Keratinocyte (primary cell): ENCODE data around the gene TCF20. TPM values are rescaled to one million over a fixed set of nuclear protein-coding genes. Genes with fewer than 3 reads are reported as not detected.

Source experiments
- DNase-seq: peaks from one replicate; pipeline ENCODE4 v3.0.0-alpha.2; 2011; ENCODE audit warnings: low read depth, missing footprints, low spot score
- FAIRE-seq: peaks from 2 replicates; lab custom pipeline; 2011; peaks lifted over from hg19 to GRCh38; lab: Jason Lieb, UNC
- H2AFZ ChIP-seq: 2 replicates; pipeline ENCODE4 v1.6.0; 2012; ENCODE audit warnings: low read length, control low read depth, inconsistent platforms; ENCODE audit not compliant: control insufficient read depth
- H3K27ac ChIP-seq: 2 replicates; pipeline ENCODE4 v1.5.1; 2011; ENCODE audit warnings: low read length; ENCODE audit not compliant: control insufficient read depth, insufficient read depth
- H3K27me3 ChIP-seq: 3 replicates; pipeline ENCODE4 v1.6.0; 2011; ENCODE audit warnings: low read length; ENCODE audit not compliant: control insufficient read depth, insufficient read depth; ENCODE audit errors: extremely low read depth
- H3K36me3 ChIP-seq, 2 experiments: 2 replicates in 1 of 2; 3 replicates in 1 of 2; pipeline ENCODE4 v1.5.1; 2011; ENCODE audit warnings: low read length in 2 of 2, mild to moderate bottlenecking in 1 of 2; ENCODE audit not compliant: control insufficient read depth in 2 of 2, insufficient read depth in 2 of 2; ENCODE audit errors: extremely low read depth in 1 of 2
- H3K4me1 ChIP-seq: 3 replicates; pipeline ENCODE4 v1.5.1; 2011; ENCODE audit warnings: low read length; ENCODE audit not compliant: control insufficient read depth, insufficient read depth; ENCODE audit errors: extremely low read depth
- H3K4me2 ChIP-seq: 3 replicates; pipeline ENCODE4 v1.6.0; 2011; ENCODE audit warnings: low read depth, low read length; ENCODE audit not compliant: control insufficient read depth, insufficient read depth; ENCODE audit errors: extremely low read depth
- H3K4me3 ChIP-seq, 3 experiments: fragments of 200-600 bp in 1 of 3; sonication (generic) in 1 of 3; 2 replicates in 2 of 3; 3 replicates in 1 of 3; pipeline ENCODE4 v1.5.1; 2011 to 2016; ENCODE audit warnings: low read length in 3 of 3, mild to moderate bottlenecking in 3 of 3, control low read depth in 2 of 3, inconsistent platforms in 1 of 3, low read depth in 1 of 3, mixed read lengths in 1 of 3, mixed run types in 1 of 3, moderate library complexity in 1 of 3; ENCODE audit not compliant: control insufficient read depth in 2 of 3, insufficient read depth in 2 of 3; ENCODE audit errors: extremely low read depth in 1 of 3
- H3K79me2 ChIP-seq: 2 replicates; pipeline ENCODE4 v1.6.0; 2012; ENCODE audit warnings: low read length; ENCODE audit not compliant: control insufficient read depth, insufficient read depth
- H3K9ac ChIP-seq: 3 replicates; pipeline ENCODE4 v1.6.0; 2011; ENCODE audit warnings: low read length; ENCODE audit not compliant: control insufficient read depth, insufficient read depth; ENCODE audit errors: extremely low read depth
- H3K9me1 ChIP-seq: 3 replicates; pipeline ENCODE4 v1.6.0; 2011; ENCODE audit warnings: low read length; ENCODE audit not compliant: control insufficient read depth, insufficient read depth; ENCODE audit errors: extremely low read depth
- H3K9me3 ChIP-seq: 2 replicates; pipeline ENCODE4 v1.5.1; 2012; ENCODE audit warnings: low read depth, low read length; ENCODE audit not compliant: control insufficient read depth
- H4K20me1 ChIP-seq: 3 replicates; pipeline ENCODE4 v1.6.0; 2011; ENCODE audit warnings: low read length; ENCODE audit not compliant: control insufficient read depth, insufficient read depth; ENCODE audit errors: extremely low read depth
- EZH2 ChIP-seq: IDR thresholded peaks from one replicate; pipeline ENCODE4 v1.6.1; 2012; ENCODE audit warnings: inconsistent platforms, mild to moderate bottlenecking, low read length, moderate library complexity
- dilution Hi-C: fragments of 300-500 bp; cut with MboI; formaldehyde crosslinking; loops from one replicate; pipeline ENCODE4 v1.7.0; 2020; ENCODE audit warnings: low sequenced_read_pairs; ENCODE audit not compliant: extremely low pct_ligation_motif_present
- polyA plus RNA-seq, 5 experiments: library from polyadenylated mRNA; depleted of rRNA in 3 of 5; stranded (reverse) in 3 of 5; stranded (forward) in 1 of 5; unstranded in 1 of 5; fragments of >200 nt; gene quantifications; 1 replicate in 1 of 5; 2 replicates in 3 of 5; 3 replicates in 1 of 5; pipeline versions ENCODE4 v1.2.1 to v1.2.3, GENCODE V29; 2011 to 2012; ENCODE audit warnings: missing spikeins in 2 of 5, low read depth in 1 of 5, low replicate concordance in 1 of 5
- TF ChIP-seq, protein P1 (sequence below), 3 experiments: IDR thresholded peaks in 1 of 3; conservative IDR thresholded peaks in 1 of 3; optimal IDR thresholded peaks in 1 of 3; 2 replicates in 2 of 3; 3 replicates in 1 of 3; pipeline versions ENCODE3 to v1.5.1; 2011; ENCODE audit warnings: low read length in 3 of 3, mild to moderate bottlenecking in 3 of 3, moderate library complexity in 2 of 3, control low read depth in 1 of 3, inconsistent platforms in 1 of 3; ENCODE audit not compliant: insufficient read depth in 2 of 3; ENCODE audit errors: extremely low read depth in 1 of 3

The TCF20 gene
- polyA plus RNA-seq, 1 donor (not counting 4 experiments of a cell fraction or from before 2014, with no cell fraction given), result 23.9 TPM

DNA sequence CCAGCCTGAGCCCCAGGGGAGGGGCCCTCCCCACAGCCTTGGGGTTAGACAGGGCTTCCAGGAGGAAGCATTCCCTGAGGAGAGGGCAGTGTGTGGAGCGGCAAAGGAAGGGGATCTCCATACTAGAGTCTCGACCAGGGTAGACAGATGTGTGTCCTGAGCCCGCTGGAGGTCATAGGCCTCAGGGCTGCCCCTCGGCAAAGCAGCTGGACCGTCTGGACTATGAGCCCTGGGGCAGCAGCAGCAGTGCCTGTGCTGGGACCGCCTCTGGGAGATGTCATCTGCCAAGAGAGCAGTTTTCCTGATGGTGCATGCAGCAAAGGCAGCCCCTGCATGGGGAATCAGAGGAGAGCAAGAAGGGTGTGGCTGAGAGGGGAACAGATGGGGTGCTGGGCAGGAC is 20.8 kb upstream of the TCF20 start:
- TF ChIP-seq, protein P1, sequence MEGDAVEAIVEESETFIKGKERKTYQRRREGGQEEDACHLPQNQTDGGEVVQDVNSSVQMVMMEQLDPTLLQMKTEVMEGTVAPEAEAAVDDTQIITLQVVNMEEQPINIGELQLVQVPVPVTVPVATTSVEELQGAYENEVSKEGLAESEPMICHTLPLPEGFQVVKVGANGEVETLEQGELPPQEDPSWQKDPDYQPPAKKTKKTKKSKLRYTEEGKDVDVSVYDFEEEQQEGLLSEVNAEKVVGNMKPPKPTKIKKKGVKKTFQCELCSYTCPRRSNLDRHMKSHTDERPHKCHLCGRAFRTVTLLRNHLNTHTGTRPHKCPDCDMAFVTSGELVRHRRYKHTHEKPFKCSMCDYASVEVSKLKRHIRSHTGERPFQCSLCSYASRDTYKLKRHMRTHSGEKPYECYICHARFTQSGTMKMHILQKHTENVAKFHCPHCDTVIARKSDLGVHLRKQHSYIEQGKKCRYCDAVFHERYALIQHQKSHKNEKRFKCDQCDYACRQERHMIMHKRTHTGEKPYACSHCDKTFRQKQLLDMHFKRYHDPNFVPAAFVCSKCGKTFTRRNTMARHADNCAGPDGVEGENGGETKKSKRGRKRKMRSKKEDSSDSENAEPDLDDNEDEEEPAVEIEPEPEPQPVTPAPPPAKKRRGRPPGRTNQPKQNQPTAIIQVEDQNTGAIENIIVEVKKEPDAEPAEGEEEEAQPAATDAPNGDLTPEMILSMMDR (optimal IDR thresholded peaks at IDR 0.05 in 1 of 3, IDR thresholded peaks at IDR 0.05 in 1 of 3, conservative IDR thresholded peaks at IDR 0.05 in 1 of 3; ENCODE audit: extremely low read depth in 1 of 3, insufficient read depth in 2 of 3, low read length in 3 of 3), result no peak
- TF ChIP-seq EZH2, result no peak
- H4K20me1 ChIP-seq, result no peaks in the 10 kb centered on the region

DNA sequence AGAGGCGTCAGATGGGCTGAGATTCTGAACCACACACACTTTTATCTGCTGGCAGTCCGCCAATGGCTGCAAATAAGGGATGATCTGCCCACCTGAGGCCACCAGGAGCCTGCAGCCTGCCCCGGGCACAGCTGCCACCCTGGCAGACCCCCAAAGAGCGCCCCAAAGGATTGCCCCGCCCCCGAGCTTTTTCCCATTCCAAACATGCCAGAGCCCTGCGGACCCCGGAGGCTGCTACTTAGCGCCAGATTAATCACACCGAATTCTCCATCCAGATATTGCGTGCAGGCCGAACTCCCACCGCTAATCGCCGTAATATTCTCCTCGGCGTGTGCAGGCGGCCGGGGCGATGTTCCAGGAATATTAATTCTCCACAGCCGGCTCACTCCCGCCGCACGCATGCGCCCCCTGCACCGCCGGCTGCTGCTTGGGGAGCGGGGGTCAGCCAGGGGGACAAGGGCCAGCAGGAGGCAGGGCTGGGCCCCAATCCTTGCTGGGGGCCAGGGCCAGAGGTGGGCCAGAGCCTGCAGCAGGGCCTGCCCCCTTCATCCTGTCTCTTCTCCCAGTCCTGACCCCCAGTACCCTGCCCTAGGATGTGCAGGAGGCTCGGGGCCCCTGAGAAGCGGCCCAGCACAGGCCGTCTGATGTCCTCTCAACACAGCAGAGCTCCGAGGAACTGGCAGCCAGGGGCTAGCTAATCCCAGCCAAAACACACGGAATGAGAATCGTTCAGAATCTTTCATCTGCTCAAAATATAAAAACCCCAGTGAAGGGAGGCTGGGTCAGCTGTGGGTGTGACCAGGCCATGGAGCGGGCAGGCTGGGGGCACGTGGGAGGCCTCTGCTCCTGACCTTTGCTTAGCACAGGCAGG is 19.5 kb upstream of the TCF20 start:
- TF ChIP-seq EZH2, result no peak
- TF ChIP-seq, protein P1 (optimal IDR thresholded peaks at IDR 0.05 in 1 of 3, IDR thresholded peaks at IDR 0.05 in 1 of 3, conservative IDR thresholded peaks at IDR 0.05 in 1 of 3; ENCODE audit: extremely low read depth in 1 of 3, insufficient read depth in 2 of 3, low read length in 3 of 3), result no peak
- Histone ChIP-seq H3K36me3 (no peaks in the 10 kb centered on the region), H3K4me1 (peaks cover 11% of the 10 kb centered on the region), H3K9me3 (no peaks in the 10 kb centered on the region), H4K20me1 (no peaks in the 10 kb centered on the region), H3K79me2 (no peaks in the 10 kb centered on the region), H3K4me2 (no peak overlapping the region), H3K4me3 (no peak overlapping the region), H3K27ac (no peak overlapping the region), H3K9me1 (no peaks in the 10 kb centered on the region), H3K9ac (no peak overlapping the region), H2AFZ (no peak overlapping the region), H3K27me3 (peaks cover 3% of the 10 kb centered on the region)
- DNase-seq (no peak), FAIRE-seq (no peak)
- dilution Hi-C loops, result no loop called here

More for the DNA sequence above, 20.8 kb upstream of the TCF20 start:
- Histone ChIP-seq H3K4me3 (no peak overlapping the region), H3K27ac (no peak overlapping the region), H3K36me3 (no peaks in the 10 kb centered on the region), H3K4me2 (no peak overlapping the region), H2AFZ (no peak overlapping the region), H3K9me1 (no peaks in the 10 kb centered on the region), H3K27me3 (peaks cover 3% of the 10 kb centered on the region), H3K4me1 (peaks cover 11% of the 10 kb centered on the region), H3K79me2 (no peaks in the 10 kb centered on the region), H3K9ac (no peak overlapping the region), H3K9me3 (no peaks in the 10 kb centered on the region)
- DNase-seq (no peak), FAIRE-seq (no peak)
- dilution Hi-C loops, result no loop called here
